NCI-H2196 treated with DMSO at 0.1 percent for 48 hours (cell line): ENCODE measurements around the gene TMPRSS6.

Experiments
- DNase-seq: peaks from one replicate; lab custom pipeline; 2025; ENCODE audit not compliant: unreplicated experiment; lab: John Stamatoyannopoulos, UW

Gene TMPRSS6

DNA sequence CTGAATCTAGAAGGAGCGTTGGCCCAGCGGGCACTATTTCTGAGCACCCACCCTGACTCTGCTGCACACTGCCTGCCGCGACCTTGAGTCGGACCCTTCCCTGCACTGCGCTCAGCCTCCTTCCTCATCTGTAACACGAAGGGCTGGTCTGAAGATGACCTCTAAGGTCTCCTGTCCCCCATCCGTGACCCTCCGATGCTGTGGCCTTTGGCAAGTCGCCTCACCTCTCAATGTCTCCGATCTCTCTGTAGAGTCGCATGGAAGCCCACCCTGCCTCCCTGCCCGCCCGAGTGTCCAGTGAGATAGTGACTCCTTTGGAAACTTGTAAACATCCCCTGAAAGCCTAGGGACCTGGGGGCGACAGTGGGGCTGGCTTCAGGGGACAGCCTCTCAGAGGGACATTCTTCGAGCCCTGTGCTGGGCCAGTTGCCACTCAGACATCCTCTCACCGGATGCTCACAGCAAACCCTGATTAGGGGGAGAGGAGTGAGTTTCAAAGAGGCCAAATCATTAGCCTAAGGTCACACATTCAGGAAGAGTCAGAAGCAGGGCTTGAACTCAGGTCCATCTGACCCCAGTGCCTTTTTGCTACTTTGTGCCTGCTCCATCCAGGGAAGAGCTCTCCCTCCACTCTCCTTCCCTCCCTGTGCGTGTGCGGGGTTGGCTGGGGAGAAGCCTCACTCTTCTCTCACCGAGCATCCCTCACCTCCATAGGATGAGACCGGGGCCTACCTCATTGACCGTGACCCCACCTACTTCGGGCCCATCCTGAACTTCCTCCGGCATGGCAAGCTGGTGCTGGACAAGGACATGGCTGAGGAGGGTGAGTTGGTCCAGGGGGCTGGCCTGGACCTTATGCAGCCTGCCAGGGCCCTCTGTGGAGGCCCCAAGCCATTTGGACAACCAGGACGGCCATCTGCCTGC is 56.9 kb downstream of the TMPRSS6 start:
- DNase-seq, result no peak

DNA sequence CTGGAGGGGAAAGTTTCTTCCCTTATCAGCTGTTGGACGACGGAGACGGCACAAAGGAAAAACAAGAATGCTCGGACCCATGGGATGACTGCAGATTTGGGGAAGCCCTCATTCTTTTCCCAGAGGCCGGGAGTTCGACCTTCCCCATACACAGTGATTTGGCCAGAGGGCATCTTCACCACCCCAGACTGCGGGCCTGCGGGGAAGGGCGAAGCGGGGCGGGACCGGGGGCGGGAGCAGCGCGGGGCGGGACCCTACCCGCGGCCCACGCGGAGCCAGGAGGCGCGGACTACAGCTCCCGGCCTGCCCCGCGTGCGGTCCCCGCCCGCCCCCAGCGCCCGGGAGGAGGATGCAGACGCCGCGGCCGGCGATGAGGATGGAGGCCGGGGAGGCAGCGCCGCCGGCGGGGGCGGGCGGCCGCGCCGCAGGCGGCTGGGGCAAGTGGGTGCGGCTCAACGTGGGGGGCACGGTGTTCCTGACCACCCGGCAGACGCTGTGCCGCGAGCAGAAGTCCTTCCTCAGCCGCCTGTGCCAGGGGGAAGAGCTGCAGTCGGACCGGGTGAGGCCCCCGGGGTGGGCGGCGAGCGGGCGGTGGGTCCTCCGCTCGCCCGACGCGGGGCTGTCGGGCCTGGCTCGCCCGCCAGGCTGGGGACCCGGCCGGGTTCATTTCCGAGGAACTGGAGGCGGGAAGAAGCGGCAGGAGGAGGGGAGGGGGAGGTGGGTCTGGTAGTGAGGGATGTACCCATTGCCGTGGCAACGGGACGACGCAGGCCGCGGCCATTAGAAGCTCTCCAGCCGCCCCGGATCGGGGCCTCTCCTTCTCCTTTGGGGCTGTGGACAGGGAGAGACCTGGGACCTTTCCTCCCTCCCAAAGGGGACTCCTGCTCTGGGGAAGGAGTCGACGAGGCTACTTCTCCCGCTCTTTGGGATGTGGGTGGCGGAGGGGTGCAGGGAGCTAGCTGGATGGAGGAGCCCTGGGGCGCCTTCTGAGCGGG is 57.8 kb downstream of the TMPRSS6 start, which contains the start of gene KCTD17:
TSS of gene KCTD17 (plus strand) at position 352 of the 995 bp plus-strand sequence. CDS start at position 371, 19 bp downstream.
- DNase-seq, result no peak

DNA sequence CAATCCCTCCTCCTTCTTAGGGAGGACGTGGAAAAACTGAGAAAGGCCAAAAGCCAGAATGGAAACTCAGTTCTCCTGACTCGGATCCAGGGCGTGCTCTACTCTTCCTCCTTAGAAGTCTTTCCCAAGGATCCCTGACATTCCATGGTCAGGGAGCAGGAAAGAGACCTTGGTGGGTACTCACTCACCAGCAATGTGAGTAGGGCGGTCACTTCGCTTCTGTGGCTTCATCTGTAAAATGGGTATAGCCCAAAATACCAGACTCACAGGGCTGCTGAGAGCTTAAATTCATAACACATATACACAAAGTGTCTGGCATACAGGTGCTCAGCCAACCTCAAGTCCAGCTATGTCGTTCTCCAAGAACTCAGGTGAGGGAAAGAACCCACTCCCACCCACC is 58.6 kb downstream of the TMPRSS6 start:
- no peak for DNase-seq

DNA sequence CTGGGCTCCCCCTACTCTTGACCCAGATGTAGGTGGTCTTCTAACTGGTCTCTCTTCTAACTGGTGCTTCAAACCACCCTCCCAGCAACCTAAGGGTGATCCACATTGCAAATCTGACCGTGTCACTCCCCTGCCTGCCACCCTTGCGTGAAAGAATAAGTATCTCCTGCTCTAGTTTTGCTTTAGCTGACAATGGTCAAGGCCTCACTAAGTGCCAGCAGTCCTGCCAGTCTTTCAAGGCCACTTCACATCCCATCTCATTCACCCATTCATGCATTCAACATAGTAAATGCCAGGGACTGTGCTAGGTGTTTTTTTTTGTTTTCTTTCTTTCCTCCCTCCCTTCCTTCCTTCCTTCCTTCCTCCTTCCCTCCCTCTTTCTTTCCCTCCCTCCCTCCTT is 60.3 kb downstream of the TMPRSS6 start:
- no peak for DNase-seq

DNA sequence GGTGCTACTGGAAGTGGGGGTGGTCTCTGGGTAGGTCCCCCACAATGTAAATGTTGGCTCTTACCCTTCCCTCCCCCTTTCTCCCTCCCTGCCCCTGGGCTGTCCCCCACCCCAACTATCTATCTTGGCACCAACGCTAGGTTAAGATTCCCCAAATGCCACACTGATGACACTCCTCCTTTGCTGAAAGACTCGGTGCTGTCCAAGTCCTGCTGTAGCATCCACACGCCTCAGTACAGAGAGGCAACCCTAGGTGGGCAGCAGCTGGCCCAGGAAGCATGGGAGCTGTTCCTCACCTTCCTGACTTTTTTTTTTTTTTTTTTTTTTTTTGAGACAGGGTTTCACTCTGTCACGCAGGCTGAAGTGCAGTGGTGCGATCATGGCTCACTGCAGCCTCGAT is 61.4 kb downstream of the TMPRSS6 start:
- no peak for DNase-seq

DNA sequence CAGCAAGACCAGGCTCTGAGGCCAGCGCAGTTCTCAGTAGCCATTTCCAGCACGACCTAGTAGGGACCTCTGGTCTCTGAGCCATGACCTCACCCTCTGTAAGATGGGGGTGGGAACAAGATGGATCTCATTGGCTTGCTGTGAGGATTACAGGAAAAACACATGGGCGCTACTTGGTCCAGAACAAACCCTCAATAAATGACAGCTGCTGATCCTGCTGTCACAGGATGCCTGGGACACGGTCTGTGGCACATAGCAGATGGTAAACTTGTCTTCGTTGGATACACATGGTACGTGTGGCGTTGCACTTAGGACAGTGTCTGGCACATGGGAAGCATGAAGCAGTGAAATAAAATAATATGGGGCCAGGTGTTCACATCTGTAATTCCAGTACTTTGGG is 62.5 kb downstream of the TMPRSS6 start:
- no peak for DNase-seq

DNA sequence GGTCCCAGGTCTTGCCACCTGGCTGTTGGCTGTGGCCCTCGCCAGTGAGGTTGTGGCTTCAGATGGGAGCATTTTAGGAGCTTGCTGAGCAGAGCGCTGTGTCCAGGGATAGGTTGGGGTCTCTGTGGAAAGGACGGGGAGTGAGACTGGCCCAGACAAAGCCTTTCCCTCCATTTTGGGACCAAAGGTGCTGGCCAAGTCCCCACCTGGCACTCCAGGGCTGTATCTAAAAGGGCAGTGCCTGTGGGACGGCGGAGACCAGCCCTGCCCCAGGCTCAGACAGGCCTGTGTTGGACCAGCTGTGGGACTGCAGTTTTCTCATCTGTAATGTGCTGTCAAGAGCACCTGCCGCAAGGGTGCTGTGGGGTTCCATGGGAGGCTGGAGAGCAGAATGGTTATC is 62.9 kb downstream of the TMPRSS6 start:
- no peak for DNase-seq

DNA sequence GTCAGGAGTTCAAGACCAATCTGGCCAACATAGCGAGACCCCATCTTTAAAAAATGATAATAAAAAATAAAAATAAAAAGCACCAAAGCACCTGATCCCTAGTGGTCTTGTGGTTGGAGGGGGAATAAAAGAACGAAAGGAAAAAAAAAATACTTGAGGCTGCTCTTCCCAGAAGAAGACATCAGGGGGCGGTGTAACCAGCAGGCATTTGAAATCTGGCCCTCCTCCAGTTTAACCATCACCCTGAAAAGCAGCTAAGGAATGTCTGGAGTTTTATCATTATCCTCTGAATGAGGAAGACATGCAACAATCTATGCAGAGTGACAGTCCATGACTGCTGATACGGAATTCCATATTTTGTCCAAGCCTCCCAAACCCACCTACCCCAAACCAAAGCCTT is 63.6 kb downstream of the TMPRSS6 start:
- DNase-seq, result no peak

DNA sequence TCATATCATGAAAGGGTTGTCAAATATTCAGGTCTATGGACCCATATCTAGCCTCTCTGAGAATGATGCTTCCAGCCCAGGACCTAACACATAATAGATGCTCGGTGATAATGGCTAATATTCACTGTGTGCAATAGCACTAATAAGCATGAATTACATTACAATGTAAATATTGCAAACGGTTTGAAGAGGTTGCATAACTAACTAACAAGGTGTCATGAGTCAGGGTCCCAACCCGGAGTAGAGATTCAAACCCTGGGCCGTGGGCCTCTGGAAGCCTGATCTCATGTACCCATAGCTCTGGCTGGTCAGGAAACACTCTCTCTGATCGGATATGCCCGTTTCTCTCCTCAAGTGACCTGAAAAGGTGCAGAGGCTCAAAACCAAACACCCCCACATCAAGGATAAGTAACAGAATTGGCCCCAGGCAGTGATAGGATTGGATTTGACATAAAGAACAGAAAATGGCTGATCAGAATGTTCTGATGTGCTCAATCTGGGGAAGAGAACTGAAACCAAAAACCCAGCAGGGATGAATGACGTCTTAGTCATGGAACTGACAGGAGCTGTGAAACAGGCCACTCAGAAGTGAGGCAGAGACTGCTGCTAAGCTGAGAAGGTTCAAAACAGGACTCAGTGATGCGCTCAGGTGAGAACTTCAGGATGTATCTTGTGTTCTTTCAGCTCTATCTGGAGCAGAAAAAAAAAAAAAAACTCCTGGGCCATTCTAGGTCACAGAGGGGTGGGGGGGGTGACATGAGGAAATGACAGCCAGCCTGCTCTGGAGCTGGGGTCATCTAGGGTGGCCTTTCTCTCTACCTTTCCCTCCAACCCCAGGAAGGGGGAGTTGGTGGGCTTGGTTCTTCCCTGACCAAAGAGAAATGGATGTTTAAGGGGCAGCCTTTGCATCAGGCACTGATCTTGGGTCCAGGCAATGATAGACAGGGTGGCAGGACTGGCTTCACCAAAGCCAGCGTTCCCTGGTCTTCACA is 64.6 kb downstream of the TMPRSS6 start:
- no peak for DNase-seq

DNA sequence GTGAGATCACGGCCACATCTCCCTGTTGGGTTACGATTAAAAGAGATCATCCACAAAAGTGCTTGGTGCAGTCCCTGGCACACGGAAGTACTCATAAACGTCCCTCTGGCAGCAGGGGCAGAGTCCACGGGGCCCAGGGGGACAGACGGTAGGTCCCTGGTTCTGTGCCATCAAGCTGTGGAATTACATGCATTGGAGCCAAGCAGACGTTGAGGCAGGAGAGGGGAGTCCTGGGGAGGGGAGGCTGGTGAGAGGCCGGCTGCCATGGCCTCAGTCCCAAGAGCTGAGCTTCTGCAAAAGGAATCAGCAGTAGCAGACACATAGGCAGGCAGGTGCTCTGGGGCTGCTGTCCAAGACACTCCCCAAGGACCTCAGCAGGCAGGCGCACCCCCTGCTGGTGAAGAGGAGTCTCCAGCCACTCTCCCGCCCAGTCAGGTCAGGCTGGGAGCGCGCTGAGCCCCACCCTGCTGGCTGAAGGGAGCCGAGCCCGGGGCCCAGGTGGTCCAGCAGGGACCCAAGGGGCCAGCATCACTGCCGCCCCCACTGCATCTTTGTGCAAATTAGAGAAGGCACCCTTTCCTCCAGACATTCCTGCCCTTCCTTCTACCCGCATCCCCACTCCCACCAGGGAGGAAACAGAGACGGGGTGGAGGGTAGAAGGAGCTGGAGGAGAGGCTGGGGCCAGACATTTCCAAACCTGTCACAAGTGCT is 65.5 kb downstream of the TMPRSS6 start:
- DNase-seq, result no peak

DNA sequence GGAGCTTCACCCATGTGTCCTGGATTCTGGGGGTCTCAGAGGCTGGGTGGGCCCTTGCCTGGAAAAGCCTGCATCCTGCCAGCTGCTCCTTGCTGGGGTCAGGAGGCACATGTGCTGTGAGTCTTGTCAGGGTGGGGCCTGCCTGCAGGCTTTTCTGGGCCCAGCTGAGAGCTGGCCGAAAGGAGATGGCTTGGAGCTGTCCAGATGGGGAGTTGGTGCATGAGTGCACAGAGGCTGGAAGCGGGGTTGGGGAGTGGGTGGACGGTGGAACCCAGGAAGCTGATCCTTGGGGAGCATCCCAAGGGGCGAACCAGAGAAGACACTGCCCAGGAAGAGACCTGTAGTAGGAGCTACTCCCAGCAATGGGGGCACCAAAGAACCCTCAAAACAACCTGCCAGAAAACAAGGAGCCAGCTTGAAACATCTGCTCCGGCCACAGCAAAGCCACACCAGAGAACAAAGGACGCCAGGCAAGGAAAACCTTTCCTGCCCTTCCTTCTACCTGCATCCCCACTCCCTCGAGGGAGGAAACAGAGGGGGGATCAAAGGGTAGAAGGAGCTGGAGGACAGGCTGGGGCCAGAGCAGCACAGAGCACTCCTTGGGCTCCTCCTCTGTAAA is 66.2 kb downstream of the TMPRSS6 start:
- no peak for DNase-seq

DNA sequence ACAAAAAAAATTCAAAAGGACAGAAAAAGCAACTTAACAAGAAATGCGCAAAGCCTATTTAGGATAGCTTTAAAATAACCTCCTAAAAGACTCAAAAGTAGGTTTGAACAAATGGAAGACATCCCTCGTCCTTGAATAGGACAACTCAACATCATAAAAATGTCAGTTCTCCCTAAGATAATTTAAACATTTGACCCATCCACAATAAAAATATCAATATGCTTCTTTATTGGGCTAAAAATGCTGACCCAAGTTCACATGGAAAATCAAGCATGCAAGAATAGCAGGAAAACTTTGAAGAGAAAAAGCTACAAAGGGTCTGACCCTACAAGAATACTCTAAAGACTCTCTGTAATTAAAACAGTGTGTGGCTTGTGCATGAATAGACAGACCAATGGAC is 70.0 kb downstream of the TMPRSS6 start:
- no peak for DNase-seq

DNA sequence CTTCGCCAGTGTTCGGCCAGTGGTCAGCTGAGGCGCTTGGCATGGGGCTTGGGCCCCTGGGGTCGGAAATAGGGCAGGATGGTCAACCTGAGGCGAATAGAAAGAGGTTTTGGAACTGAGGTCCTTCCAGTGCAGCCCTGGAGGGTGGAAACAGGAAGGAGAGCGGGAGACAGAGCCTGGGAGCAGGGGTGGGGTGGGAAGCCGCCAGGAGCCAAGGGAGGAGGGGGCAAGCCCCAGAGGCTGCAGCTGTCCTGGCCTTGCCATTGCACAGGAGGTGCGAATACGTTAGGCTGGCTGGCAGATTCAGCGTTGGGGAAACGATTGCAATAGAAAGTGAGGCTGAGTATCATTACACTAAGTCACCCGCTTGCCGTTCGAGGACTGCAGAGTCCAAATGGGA is 71.8 kb downstream of the TMPRSS6 start:
- DNase-seq, result no peak

DNA sequence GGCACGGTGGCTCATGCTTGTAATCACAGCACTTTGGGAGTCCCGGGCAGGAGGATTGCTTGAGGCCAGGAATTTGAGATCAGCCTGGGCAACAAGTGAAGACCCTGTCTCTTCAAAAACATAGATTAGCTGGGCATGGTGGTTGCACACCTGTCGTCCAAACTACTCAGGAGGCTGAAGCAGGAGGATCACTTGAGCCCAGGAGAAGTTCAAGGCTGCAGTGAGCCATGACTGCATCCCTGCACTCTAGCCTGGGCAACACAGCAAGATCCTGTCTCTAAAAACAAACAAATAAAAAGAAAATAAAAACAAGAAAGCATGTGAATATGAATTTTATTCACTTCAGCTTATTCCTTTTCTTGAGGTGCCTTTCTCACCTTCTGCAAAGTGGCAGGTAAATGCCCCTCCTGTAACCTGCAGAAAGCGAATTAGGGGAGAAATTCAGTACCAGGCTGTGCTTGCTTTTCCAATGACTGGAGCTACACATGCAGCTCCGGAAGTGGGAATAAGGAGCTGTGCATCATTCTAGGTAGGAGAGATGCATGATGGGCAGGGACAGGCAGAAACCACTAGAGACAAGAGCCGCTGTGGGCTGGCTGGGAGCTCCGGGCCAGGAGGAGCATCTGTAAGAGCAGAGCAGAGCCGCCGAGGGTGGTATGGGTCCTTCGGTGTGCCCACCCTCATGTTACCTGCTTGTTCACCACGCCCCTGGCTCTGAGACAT is 72.7 kb downstream of the TMPRSS6 start:
- no peak for DNase-seq

DNA sequence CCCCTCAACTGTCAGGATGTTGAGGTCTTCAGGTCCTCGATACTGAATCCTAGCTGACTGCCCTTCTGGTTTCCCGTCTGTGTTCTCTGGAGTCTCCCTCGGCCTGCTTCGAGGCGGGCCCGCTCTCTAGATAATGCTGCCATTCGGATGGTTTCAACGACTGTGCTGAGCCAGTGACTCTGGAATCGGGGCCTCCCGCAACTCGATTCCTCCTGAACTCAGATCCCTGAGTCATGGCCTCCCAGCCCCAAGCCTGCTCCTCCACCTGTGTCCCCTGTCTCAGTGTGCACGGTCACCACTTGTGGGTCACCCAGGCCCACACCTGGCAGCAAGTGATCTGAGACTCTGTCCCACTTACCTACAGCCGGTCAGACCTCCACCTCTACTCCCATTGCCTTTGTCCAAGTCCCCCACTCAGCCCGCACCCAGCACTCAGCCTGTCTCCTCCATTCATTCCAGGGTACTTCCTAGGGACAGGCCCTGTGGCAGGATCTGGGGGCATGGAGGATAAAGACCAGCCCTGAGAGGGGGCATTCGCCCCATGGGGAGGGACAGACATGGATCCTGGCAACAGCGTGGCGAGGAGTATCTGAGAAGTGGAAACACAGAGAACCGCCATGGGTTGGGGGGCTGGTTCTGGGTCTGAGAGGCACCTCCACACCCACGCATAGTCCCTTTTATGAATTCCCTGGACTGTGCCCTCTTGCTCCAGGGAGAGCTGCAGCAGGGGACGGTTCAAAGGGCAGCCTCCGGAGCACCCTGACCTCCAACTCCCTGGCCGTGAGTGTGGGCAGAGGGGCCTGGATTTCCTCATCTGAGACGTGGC is 75.7 kb downstream of the TMPRSS6 start:
- DNase-seq, result no peak

DNA sequence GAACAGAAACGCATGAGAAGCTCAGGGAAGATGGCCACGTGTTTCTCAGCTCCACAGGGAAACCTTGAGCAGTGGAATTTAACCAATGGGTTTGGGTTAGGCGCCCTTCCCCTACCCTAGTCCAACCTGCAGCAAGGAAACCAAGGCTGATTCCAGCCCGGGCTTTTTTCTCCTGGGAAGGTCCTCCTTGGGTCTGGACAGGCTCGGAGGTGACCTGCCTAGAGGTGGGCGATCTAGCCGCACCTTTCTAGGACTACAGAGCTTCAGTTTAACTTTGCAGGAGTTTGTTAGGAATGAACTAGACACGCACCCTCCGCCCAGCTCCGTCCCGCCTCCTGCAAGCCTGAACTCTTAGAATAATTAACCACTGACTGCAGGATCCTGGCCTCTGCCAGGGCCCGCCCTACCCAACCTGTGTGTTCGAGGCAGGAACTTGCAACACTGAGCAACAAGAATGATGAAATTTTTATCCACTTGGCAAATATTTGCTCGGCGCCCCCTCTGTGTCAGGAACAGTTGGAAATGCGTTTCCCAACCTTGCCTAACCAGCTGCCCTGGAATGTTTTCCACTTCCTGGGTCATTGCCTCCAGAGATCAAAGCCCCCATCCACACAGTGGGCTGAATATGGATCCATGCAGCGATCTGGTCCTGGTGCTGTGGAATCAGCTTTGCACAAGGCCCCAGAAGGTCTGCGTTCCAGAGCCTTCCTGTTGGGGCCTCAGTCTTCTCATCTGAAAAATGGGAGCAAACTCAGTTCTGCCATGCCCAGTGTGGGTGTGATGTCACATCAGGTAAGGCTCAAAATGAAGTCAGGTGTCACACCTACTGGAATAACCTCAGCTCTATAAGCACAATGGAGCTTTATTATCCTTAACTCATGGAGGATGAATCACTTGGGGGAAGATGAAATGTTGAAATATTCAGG is 76.7 kb downstream of the TMPRSS6 start:
- no peak for DNase-seq

DNA sequence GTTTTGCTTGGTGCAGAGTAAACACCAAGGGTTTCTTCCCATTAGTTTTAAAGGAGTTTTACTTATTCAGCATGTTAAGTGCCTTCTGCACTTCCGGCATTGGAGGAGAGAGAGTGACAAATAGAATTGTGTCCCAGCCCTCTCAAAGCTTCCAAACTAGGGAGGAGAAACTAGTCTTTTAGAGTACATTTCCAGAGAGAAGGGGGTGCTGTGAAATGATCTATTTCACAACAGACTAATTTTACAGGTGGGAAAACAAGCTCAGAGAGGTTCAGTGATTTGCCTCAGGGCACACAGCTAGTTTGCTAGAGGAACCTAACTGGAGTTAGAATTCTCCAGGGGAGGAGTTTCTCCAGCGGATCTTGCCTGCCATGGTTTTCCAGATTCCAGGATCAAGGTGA is 77.4 kb downstream of the TMPRSS6 start:
- no peak for DNase-seq
